WI38 (cell line): Measurements from ENCODE around the gene TNK1.
"Not testable (repeated sequence)": the region's sequence is repeated elsewhere in the genome, so short reads cannot be mapped to it uniquely, and the experiment has no call there.

ENCODE experiments used
- H3K4me3 ChIP-seq: 2 replicates; pipeline ENCODE4 v1.5.1; 2011; ENCODE audit warnings: low read depth, mild to moderate bottlenecking, control low read depth, low read length
- TF ChIP-seq, protein P1 (sequence below): IDR thresholded peaks from 2 replicates; pipeline ENCODE4 v1.5.1; 2012; ENCODE audit warnings: low read depth, mild to moderate bottlenecking, control low read depth, low read length

TNK1 gene

DNA sequence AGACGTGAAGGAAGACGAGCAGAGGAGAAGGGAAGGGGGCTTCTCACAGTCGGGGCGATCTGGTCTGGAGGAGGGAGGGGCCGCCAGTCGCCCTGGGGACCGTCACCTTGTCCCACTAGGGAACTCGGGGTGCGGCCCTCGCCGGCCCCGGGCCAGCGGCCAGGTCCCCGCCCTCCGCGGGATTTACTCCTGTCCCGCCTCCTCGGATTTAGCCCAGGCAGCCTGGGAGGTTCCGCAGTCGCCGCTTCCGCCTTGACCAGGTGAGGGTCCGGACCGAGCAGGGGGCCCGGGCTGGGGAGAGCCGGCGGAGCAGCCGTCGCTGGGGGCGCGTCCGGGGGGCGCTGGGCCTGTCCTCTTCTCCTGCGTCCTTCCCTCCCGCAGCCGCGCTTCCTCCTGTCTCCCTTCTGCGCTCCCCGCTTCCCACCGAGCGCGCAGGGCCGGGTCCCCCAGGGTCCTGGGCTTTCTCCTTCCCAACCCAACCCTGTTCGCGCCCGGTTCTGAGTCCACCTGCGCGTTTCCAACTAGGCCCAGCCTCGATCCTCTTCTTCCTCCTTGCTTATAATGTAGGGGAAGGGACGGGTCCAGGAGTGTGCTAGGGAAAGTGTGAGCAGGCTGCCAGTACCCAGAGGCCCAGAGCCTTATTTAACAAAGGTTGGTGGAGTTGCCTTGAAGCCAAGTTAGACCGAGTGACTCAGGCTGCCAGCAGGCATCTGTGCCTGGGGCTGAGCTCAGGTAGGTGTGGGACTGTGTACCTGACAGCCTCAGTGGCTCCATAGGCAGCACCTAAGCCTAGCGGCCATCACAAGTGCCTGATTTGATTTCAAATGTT lies at the start of gene TNK1:
Gene TNK1, plus strand, starts transcription at position 235 of the 829 bp plus-strand sequence. CDS start 1,838 bp downstream, outside the sequence.
- H3K4me3 ChIP-seq = no peak within 1 kb of the TSS

DNA sequence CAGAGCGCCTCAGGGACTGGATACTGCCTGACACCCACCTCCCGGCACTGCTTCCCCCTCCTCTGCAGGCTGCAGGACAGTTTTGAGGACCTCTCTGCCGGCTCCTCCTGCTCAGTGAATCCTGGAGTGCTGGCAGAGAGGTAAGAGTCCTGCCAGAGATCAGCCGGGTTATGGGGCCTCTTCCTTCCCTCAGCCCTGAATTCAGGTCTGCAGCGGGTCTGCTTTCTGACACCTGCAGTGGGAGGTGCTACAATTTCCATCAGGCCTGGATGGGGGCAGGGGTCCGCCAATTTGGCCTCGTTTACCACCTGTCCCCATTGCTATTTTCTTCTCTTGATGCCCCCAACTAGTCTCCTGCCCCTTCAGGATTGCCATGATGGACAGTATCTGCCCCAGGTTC lies 48.8 kb upstream of the TNK1 start:
- no peak overlapping the region for H3K4me3 ChIP-seq
- TF ChIP-seq, protein P1, sequence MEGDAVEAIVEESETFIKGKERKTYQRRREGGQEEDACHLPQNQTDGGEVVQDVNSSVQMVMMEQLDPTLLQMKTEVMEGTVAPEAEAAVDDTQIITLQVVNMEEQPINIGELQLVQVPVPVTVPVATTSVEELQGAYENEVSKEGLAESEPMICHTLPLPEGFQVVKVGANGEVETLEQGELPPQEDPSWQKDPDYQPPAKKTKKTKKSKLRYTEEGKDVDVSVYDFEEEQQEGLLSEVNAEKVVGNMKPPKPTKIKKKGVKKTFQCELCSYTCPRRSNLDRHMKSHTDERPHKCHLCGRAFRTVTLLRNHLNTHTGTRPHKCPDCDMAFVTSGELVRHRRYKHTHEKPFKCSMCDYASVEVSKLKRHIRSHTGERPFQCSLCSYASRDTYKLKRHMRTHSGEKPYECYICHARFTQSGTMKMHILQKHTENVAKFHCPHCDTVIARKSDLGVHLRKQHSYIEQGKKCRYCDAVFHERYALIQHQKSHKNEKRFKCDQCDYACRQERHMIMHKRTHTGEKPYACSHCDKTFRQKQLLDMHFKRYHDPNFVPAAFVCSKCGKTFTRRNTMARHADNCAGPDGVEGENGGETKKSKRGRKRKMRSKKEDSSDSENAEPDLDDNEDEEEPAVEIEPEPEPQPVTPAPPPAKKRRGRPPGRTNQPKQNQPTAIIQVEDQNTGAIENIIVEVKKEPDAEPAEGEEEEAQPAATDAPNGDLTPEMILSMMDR = no peak

More for the DNA sequence above, at the start of gene TNK1:
- TF ChIP-seq, protein P1 = no peak

DNA sequence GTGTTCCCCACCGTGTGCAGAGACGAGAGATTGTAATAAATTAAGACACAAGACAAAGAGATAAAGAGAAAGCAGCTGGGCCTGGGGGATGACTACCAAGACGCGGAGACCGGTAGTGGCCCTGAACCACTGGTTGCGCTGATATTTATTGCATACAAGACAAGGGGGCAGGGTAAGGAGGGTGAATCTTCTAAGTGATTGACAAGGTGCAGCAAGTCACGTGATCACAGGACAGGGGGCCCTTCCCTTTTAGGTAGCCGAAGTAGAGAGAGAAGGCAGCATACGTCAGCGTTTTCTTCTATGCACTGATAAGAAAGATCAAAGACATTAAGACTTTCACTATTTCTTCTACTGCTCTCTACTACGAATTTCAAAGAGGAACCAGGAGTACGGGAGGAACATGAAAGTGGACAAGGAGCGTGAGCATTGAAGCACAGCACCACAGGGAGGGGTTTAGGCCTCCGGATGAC lies 48.3 kb upstream of the TNK1 start:
- not testable (repeated sequence) for H3K4me3 ChIP-seq

DNA sequence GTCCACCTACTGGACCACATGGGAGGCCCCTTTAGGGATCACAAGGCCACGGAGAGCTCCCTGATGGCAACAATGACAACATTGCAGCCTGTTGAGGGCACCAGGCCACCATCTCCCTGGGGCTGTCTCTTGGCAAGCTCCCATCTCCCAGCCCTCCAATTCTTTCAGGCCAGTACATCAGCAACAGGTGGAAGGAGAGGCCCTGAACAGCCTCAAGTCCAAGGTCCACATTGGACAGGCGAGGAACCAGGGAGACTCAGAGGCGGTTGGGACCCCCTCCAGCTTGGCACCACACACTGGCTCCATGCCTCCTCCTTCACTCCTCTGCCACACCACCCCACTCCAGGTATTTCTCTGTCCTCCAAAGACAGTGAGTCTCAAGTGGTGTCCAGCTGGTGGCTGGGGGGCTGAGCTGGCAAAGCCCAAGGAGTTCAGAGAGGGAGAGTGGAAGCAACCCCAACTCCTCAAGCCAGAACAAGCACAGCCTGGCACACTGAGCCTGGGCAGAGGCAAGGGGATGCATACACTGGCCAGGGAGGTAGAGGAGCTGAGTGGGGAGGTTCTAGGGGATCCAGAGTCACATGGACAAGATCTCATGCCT lies 45.9 kb upstream of the TNK1 start:
- TF ChIP-seq, protein P1 = no peak
- H3K4me3 ChIP-seq = no peak overlapping the region

DNA sequence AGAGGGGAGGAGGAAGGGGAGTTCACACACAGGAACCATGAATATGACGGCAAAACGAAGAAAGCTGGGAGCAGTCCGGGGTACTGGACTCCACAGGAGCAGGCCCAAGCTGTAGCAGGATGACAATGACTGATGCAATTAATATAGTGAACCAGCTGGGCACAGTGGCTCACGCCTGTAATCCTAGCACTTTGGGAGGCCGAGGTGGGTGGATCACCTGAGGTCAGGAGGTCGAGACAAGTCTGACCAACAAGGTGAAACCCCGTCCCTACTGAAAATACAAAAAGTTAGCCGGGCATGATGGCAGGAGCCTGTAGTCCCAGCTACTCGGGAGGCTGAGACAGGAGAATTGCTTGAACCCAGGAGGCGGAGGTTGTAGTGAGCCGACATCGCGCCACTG lies 45.1 kb upstream of the TNK1 start:
- not testable (repeated sequence) for H3K4me3 ChIP-seq

DNA sequence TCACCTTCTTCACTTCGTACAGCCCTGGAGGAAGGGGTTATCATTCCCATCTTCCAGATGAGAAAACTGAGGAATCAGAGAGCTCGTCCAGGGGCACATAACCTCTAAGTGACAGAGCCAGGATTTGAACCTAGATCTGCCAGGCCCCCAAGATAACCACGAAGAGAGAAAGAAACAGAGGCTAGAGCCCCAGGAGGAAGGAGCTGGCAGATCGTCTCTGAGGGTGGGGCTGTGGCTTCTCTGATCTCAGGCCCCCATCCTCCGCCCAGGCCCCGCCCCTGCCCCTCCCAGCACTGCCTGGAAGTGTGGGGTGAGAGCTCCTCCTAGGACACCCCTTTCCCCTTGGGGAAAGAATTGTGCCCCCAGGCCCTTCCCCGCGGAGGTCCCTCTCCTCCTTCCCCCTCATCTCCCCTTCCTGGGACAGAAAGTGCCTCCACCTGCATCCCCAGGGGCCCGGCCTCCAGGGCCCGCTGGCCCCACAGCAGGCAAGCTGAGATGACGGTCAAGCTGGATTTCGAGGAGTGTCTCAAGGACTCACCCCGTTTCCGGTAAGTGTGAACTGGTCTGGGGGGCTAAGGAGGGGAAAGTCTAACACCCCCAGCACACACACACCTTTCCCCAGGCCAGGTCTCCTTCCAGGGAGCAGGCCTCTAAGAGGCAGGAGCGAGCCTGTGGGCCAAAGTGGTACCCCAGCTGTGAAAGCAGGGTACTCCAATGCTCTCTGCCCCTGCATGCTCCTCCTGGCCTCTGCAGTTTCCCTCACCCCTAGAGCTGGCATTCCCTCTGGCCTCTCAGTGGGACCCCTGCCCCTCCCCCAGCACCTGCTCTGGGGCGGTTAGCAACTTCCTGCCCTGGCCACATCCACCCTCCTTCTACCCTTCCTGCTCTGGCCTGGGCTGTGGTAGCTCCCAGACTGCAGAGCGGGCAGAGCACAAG lies 44.4 kb upstream of the TNK1 start, which contains the start of gene ACAP1:
Gene ACAP1, plus strand, starts transcription at position 290 of the 936 bp plus-strand sequence. Its CDS starts 206 bp downstream, at position 496.
- H3K4me3 ChIP-seq = no peak within 1 kb of the TSS

DNA sequence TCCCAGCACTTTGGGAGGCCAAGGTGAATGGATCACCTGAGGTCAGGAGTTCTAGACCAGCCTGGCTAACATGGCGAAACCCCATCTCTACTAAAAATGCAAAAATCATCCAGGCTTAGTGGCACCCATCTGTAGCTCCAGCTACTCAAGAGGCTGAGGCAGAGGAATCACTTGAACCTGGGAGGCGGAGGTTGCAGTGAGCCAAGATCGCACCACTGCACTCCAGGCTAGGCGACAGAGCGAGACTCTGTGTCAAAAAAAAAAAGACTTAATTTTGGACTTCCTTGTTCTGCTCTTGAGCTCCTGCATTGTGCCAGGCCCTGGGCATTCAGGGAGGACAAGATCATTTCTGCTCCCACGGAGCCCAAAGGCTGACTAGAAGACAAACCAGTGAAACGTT lies 43.3 kb upstream of the TNK1 start:
- not testable (repeated sequence) for H3K4me3 ChIP-seq

More for the DNA sequence above, 44.4 kb upstream of the TNK1 start, which contains the start of gene ACAP1:
- TF ChIP-seq, protein P1 = no peak

DNA sequence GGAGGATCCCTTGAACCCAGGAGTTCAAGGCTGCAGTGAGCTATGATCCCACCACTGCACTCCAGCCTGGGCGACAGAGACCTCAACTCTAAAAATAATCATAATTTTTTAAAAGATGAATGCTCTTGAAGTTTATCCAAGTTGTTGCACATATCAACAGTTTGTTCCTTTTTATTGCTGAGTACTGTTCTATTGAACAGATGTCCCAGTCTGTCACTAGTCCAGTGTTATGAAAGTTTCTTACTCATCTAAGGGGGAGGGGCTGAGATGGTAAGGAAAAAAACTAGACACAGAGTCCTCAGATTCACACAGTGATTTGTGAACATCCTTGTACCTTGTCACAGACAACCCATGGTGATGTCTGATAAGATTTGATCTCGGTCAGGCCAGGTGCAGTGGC lies 40.7 kb upstream of the TNK1 start:
- TF ChIP-seq, protein P1 = no peak

More for the DNA sequence above, 40.7 kb upstream of the TNK1 start:
- H3K4me3 ChIP-seq = no peak overlapping the region
